HG03196 (cell line): ENCODE data around the gene TBX5.

Source experiments
- ATAC-seq: cut with Tn5 transposase; IDR thresholded peaks from one replicate; pipeline ENCODE4 v1.9.1; 2021; ENCODE audit not compliant: unreplicated experiment

The TBX5 gene

GRCh38 chr12:114431902-114432301 lies 26.0 kb upstream of the TBX5 start:
- no peak for ATAC-seq

DNA sequence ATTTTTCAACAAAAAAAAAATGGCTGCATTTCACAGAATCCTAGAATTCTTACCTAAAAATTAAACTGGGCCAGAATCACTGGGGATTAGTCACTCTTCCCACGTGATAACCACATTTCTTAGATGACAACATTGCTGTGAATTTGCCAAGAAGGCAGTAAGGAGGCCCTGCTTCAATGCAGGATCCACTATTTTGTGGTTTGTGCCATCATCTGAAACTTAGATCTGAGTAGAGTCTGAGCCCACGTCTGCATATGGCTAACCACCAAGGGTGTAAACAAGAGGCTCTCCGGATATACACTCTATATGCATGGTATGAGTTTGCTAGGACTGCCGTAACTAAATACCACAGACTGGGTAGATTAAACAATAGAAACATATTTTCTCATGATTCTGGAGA lies 24.4 kb upstream of the TBX5 start:
- ATAC-seq = no peak

DNA sequence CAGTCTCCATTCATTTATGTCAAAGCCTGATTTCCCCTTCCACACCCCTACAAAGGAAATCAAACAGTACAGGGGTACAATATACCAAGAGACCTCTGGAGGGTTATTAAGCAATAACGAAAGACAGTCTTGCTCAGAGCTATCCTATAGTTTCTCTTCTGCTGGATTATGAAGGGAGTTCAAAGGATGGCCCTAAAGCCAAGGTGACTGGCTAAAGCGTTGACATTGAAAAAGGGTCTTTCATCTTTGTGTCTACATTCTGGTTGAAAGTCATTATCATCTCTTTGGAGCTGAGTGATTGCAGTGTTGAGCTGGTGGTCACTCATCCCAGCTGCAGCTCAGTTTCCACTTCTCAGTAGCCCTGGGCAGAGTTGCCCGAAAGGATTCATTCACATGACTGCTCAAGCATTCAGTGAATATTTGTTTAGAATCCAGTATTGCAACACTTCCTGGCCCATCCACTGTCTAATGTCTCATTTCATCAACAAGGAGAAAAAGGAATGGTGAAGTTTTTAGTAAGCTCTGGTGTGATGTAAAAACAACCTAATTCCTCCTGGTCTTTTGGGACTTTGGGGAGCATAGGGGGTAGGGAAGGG lies 19.2 kb upstream of the TBX5 start:
- no peak for ATAC-seq

DNA sequence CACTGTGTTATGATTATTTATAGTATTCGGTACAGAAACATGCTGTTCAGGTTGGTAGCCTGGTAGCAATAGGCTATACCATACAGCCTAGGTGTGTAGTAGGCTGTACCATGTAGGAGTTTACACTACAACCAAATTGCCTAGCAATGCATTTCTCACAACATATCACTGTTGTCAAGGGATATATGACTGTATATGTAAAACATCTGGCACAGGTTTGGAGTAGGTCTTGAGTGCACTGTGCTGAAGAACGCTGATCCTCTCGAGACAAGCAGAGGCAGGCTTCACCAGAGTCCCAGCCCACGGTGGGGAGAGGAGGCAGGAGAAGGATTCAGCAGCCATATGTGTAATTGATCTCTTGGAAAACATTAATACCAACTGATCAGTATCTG lies 15.0 kb upstream of the TBX5 start:
- ATAC-seq = no peak

DNA sequence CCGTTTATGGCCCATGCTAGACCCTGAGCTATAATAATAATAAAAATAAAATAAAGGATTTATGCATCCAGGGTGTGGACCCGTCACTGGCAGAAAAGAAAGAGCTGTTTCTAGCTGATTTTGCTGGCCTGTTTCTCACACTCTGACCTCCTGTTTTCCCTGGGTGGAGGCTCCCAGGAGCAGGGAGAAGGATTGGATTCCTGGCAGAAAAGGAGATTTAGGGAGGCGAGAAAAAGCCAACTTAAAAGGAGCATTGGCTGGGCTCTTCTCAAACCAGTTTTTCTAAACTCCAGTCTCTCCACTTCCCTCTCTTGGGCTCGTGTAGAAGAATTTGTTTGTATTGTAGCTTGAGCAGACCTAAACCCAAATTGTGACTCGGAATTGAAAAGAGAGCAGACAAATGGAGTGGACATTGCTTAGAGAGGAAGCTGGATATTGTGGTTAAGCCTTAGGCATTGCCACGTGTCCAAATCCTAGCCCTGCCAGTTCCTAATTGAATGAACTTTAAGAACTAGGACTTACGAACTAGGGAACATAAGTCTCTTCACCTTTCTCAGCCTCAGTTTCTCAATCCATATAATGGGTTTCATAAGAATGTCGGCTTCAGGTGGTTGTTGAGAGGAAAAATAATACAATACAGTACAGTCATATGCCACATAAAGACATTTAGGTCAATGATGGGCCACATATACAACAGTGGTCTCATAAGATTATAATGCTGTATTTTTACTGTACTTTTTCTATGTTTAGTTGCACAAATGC lies 14.4 kb upstream of the TBX5 start:
- no peak for ATAC-seq

DNA sequence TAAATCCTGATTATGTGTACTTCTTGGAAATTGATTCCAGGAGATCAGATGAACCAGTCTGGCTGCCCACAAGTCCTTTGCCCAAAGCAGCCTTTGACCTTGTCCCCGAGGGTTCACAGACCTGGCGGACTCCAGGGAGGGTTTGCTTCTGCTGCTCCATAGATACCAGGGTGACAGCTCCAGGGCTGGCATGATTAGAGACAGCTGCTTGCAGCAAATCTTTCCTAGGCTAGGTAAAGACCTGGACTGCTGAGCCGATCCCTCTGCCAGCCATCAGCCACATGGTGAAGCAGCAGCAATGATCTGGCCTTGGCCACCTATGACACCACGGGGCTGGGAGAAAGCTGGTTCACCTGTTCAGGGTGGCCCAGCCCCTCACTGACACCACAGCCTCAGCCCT lies 10.1 kb upstream of the TBX5 start:
- no peak for ATAC-seq

- no peak for ATAC-seq
Observed at GRCh38 chr12:114415525-114415868, 9.6 kb upstream of the TBX5 start.

- ATAC-seq = no peak
Observed at GRCh38 chr12:114414866-114415524, 9.1 kb upstream of the TBX5 start.

DNA sequence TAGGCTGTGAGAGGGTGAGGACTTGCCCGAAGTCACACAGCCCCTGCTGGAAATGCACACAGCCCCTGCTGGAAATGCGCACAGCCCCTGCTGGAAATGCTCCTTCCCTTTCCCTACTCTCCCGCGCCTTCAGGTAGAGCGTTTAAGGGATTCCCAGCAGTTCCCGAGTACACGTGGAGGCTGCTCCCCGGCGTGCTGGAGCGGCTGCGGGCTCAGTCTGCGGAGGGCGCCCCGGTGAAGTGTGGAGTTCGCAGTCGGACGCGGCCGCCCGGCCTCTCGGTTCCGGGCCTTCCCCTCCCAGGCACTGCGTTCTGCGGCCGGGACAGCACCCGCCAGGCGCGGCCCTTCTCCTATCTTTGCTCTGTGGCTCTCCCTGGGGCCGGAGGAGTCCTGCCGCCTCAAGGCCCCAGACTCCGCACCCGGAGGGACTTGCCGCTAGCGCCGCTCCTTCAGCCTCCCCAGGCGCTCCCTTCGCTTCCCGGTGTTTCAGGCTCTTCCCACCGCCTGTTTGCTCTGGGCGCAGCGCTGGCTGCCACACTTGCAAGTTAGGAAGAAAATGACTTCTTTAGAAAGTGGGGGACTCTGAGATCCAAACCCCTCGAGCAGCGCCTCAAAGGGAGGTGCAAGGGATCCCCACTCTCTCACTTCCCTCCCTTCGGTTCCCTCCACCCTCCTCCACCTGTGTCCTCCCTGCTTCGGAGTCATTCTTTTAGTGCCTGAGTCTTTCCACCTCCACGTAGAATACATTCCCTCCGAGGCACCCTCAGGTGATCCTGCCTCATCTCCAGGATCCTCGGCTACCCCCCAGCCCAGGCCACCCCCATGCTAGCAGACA lies 8.3 kb upstream of the TBX5 start:
- ATAC-seq = no peak

DNA sequence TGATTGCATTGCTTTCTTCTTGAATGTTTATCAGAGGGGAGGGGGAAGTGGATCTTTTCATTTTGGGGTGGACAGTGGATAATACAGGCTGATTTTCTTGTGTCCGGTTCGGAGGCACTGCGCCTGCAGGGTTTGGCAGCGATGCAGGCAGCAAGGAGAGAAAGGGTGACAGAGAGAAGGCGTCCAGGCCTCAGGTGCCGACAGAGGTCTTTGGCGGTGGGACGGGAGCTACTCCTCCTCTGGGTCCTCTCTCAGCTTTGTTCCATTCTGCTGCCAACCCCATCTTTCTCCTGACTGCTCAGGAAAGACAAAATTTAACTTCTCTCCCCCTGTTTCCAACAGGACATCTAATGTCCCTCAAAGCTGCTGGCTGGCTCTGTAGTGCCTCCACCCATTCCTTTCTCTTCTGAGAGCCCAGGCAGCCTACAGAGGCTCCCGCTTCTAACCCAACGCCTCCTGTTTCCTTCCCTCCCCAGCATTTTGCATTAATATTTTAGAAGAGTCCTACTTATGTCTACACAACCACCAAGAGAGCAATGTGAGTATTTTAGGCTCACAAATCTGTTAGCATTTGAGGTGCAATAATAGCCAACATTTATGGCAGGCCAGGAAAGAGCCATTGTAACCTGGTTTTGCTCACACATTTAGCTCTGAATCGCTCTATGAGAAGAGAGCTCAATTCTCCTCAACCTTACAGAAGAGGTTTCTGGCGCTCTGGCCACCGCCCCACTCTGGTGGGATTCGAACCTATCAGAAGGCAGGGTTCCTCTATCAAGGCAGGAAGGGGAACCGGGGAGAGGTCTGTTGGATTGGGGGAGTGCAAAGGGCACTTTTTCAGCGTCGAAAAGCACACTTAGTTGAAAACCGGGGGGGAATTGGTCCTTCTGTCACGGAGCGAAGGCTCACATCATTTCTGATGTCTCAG lies 7.1 kb upstream of the TBX5 start:
- no peak for ATAC-seq

DNA sequence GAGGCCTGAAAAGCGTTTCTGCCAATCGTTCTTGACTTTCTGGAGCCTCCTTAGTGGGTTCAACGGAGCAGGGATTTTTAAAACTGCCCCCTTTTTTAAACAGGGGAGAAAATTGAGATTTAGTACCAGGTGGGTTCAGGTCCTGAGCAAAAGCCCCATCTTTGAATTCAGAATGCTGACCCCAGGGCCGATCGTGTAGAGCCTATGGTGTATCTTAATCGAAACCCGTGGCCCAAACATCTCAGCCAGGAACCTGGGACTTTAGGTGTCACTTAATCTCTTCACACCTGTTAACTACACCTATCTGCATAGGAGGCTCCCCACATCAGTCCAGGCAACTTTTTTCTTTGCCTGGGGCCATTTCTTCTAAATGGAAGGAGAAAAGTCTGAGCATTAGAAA lies 6.4 kb upstream of the TBX5 start:
- no peak for ATAC-seq

GRCh38 chr12:114411071-114411837 lies 5.3 kb upstream of the TBX5 start:
- ATAC-seq = no peak

DNA sequence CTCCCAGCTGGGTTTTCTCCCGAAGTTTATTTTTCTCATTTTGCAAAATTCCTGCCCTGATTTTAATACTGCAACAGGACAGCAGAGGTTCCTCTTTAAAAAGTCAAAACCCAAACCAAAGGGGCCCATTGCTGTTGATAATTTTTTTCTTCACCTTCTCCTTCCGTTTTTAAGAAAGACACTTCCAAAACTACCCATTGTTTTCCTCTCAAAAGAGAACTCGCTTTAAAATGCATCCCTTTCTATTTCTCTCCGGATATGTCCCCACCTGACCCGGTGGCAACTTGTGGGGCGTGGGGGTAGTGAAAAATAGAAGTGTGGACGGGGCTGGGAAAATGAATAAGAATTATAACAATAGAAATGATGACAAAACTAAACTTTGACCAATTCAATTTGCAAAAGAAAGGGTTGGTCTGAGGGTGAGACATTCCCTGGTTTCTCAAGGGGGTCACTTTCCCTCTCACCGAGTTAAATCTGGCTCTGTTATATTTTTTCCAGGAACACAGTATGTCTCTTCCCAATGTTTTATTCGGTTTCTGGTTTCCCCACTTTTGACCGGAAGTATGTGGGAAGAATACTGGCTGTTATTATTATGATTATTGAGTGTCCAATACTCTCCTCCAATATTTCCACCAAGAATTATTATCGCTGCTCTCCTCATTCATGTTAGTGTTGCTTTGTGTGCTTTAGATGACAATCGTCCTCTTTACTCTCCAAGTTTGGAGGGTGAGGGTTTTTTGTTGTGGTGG lies 4.1 kb upstream of the TBX5 start:
- no peak for ATAC-seq

- no peak for ATAC-seq
Observed at GRCh38 chr12:114408886-114409851, 3.2 kb upstream of the TBX5 start.

DNA sequence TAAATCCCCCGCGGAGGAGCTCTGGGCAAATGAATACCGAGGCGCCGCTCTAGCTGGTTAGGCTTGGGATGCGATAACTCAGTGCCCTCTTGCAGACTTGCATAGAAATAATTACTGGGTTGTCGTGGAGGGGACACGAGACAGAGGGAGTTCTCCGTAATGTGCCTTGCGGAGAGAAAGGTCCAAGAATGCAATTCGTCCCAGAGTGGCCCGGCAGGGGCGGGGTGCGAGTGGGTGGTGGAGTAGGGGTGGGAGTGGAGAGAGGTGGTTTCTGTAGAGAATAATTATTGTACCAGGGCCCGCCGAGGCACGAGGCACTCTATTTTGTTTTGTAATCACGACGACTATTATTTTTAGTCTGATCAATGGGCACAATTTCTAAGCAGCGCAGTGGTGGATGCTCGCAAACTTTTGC lies 2.5 kb upstream of the TBX5 start:
- ATAC-seq = no peak

GRCh38 chr12:114407842-114408411 lies 2.0 kb upstream of the TBX5 start:
- ATAC-seq = no peak

- ATAC-seq = no peak
Observed at GRCh38 chr12:114406984-114407841, 1.3 kb upstream of the TBX5 start.
